ENCODE measurements around the gene OR4Q3.
"Not testable (repeated sequence)": the region's sequence is repeated elsewhere in the genome, so short reads cannot be mapped to it uniquely, and the experiment has no call there.

OR4Q3 gene

GRCh38 chr14:19743256-19743655 lies at the start of gene OR4Q3:
TSS of gene OR4Q3 (plus strand) at chr14:19743571.
- DNase-seq (ENCODE audit: low read depth), result no peak

GRCh38 chr14:19729359-19729758 lies 14.0 kb upstream of the OR4Q3 start:
- no peak for DNase-seq (ENCODE audit: low read depth)

GRCh38 chr14:19729763-19730162 lies 13.6 kb upstream of the OR4Q3 start:
- no peak for DNase-seq (ENCODE audit: low read depth)

- DNase-seq (ENCODE audit: low read depth), result not testable (repeated sequence)
Measured at GRCh38 chr14:19733893-19734292, 9.5 kb upstream of the OR4Q3 start.

GRCh38 chr14:19752316-19752715 lies 8.9 kb downstream of the OR4Q3 start:
- not testable (repeated sequence) for DNase-seq (ENCODE audit: low read depth)

GRCh38 chr14:19754172-19754571 lies 10.8 kb downstream of the OR4Q3 start:
- no peak for DNase-seq (ENCODE audit: low read depth)

GRCh38 chr14:19771491-19771890 lies 28.1 kb downstream of the OR4Q3 start:
- not testable (repeated sequence) for DNase-seq (ENCODE audit: low read depth)

- DNase-seq (ENCODE audit: low read depth), result no peak
Measured at GRCh38 chr14:19771895-19772430, 28.6 kb downstream of the OR4Q3 start.

- DNase-seq (ENCODE audit: low read depth), result not testable (repeated sequence)
Measured at GRCh38 chr14:19772454-19772853, 29.1 kb downstream of the OR4Q3 start.

GRCh38 chr14:19773204-19773603 lies 29.8 kb downstream of the OR4Q3 start, which contains the start of gene OR4M1:
TSS of gene OR4M1 (plus strand) at chr14:19773504. CDS start at chr14:19780323, 6,819 bp downstream.
- DNase-seq (ENCODE audit: low read depth), result not testable (repeated sequence)

GRCh38 chr14:19775587-19775986 lies 32.2 kb downstream of the OR4Q3 start:
- DNase-seq (ENCODE audit: low read depth), result no peak

- DNase-seq (ENCODE audit: low read depth), result not testable (repeated sequence)
Measured at GRCh38 chr14:19785848-19786247, 42.5 kb downstream of the OR4Q3 start.

GRCh38 chr14:19787318-19787717 lies 43.9 kb downstream of the OR4Q3 start:
- DNase-seq (ENCODE audit: low read depth), result not testable (repeated sequence)

GRCh38 chr14:19788150-19788549 lies 44.8 kb downstream of the OR4Q3 start:
- not testable (repeated sequence) for DNase-seq (ENCODE audit: low read depth)

- not testable (repeated sequence) for DNase-seq (ENCODE audit: low read depth)
Measured at GRCh38 chr14:19796520-19797108, 53.2 kb downstream of the OR4Q3 start.
